Smooth muscle cell (in vitro differentiated cells): ENCODE results near the gene CCDC12. TPM values are rescaled to one million over a fixed set of nuclear protein-coding genes. Genes with fewer than 3 reads are reported as not detected.

ENCODE experiments used
- DNase-seq: peaks from one replicate; lab custom pipeline; 2025; ENCODE audit not compliant: unreplicated experiment; lab: John Stamatoyannopoulos, UW
- H2AFZ ChIP-seq: fragments of 200-600 bp; sonication (generic); 2 replicates; pipeline ENCODE4 v1.6.0; 2016; ENCODE audit warnings: antibody characterized with exemption, low read depth, mild to moderate bottlenecking
- H3F3A ChIP-seq: fragments of 200-600 bp; sonication (generic); 2 replicates; pipeline ENCODE4 v1.6.0; 2017; ENCODE audit warnings: antibody characterized with exemption, low read depth
- H3K27ac ChIP-seq: fragments of 200-600 bp; sonication (generic); 2 replicates; pipeline ENCODE4 v1.5.1; 2016; ENCODE audit warnings: low read depth, mild to moderate bottlenecking
- H3K27me3 ChIP-seq: fragments of 200-600 bp; sonication (generic); 2 replicates; pipeline ENCODE4 v1.6.1; 2016; ENCODE audit warnings: low read depth, mild to moderate bottlenecking
- H3K36me3 ChIP-seq: fragments of 200-600 bp; sonication (generic); 2 replicates; pipeline ENCODE4 v1.5.1; 2016; ENCODE audit warnings: low read depth
- H3K4me1 ChIP-seq: fragments of 200-600 bp; sonication (generic); 2 replicates; pipeline ENCODE4 v1.5.1; 2016; ENCODE audit warnings: low read depth
- H3K4me2 ChIP-seq: fragments of 200-600 bp; sonication (generic); 2 replicates; pipeline ENCODE4 v1.6.0; 2016; ENCODE audit warnings: mild to moderate bottlenecking
- H3K4me3 ChIP-seq: fragments of 200-600 bp; sonication (generic); 2 replicates; pipeline ENCODE4 v1.5.1; 2016; ENCODE audit warnings: mild to moderate bottlenecking
- H3K79me2 ChIP-seq: fragments of 200-600 bp; sonication (generic); 2 replicates; pipeline ENCODE4 v1.6.0; 2016; ENCODE audit warnings: low read depth, mild to moderate bottlenecking
- H3K9ac ChIP-seq: fragments of 200-600 bp; sonication (generic); 2 replicates; pipeline ENCODE4 v1.6.0; 2016; ENCODE audit warnings: low read depth
- H3K9me3 ChIP-seq: fragments of 200-600 bp; sonication (generic); replicated peaks from 2 replicates; pipeline ENCODE4 v1.5.1; 2016; ENCODE audit warnings: low read depth
- H4K20me1 ChIP-seq: fragments of 200-600 bp; sonication (generic); 2 replicates; pipeline ENCODE4 v1.6.0; 2016; ENCODE audit warnings: low read depth
- CTCF ChIP-seq: fragments of 200-600 bp; sonication (generic); IDR thresholded peaks from 2 replicates; pipeline ENCODE4 v1.5.1; 2017; ENCODE audit warnings: borderline replicate concordance, mild to moderate bottlenecking, antibody characterized with exemption; ENCODE audit not compliant: insufficient read depth, poor library complexity, severe bottlenecking
- WGBS: methylation state at CpG from one replicate; pipeline ENCODE4 v1.1.7; 2016; ENCODE audit warnings: low lambda C conversion rate; 5-methylcytosine and 5-hydroxymethylcytosine counted together
- polyA plus RNA-seq: library from polyadenylated mRNA; unstranded; fragments of >200 nt; fragmentation: Nextera tagmentation; extraction: Ambion mirVana; gene quantifications from 2 replicates; pipeline ENCODE4 v1.2.1, GENCODE V29; 2016
- total RNA-seq: library from RNA; depleted of rRNA; stranded (reverse); fragments of >200 nt; gene quantifications from 2 replicates; pipeline ENCODE4 v1.2.3, GENCODE V29; 2014

CCDC12 gene
- total and polyA plus RNA-seq, 2 experiments from 2014 or later = 23.9 to 52.4 TPM

- H3K4me2 ChIP-seq = no peak overlapping the region
- H3K4me1 ChIP-seq = peaks cover 8% of the 10 kb centered on the region
- no peak overlapping the region for H2AFZ ChIP-seq
- H3K4me3 ChIP-seq = no peak overlapping the region
- TF ChIP-seq CTCF = no peak
- no peak overlapping the region for H3K9ac ChIP-seq
- peaks cover 23% of the 10 kb centered on the region for H3F3A ChIP-seq
- no peaks in the 10 kb centered on the region for H3K79me2 ChIP-seq
- WGBS = 99% methylated on average over 5 of the region's 5 CpGs
- H3K27ac ChIP-seq = no peak overlapping the region
- peaks cover 5% of the 10 kb centered on the region for H4K20me1 ChIP-seq
- no peaks in the 10 kb centered on the region for H3K27me3 ChIP-seq
- H3K9me3 ChIP-seq = no peaks in the 10 kb centered on the region
- no peak for DNase-seq
- no peaks in the 10 kb centered on the region for H3K36me3 ChIP-seq
Measured at GRCh38 chr3:47010910-47011309, 34.4 kb upstream of the CCDC12 start.

- Histone ChIP-seq H3F3A (peaks cover 22% of the 10 kb centered on the region), H2AFZ (peak overlapping the region; percentile 8), H3K36me3 (no peaks in the 10 kb centered on the region), H3K27me3 (no peaks in the 10 kb centered on the region), H3K79me2 (no peaks in the 10 kb centered on the region), H3K4me1 (peaks cover 8% of the 10 kb centered on the region), H3K9me3 (no peaks in the 10 kb centered on the region), H3K4me2 (peak overlapping the region; percentile 83), H3K4me3 (peak overlapping the region; percentile 47), H4K20me1 (peaks cover 1% of the 10 kb centered on the region), H3K27ac (peak overlapping the region; percentile 88), H3K9ac (peak overlapping the region; percentile 89)
- 80% methylated on average over 23 of the region's 23 CpGs for WGBS
- DNase-seq = no peak
- peak; percentile 6 for TF ChIP-seq CTCF
Measured at GRCh38 chr3:47010111-47010712, 33.7 kb upstream of the CCDC12 start.

- Histone ChIP-seq H3K79me2 (no peaks in the 10 kb centered on the region), H3K9me3 (no peaks in the 10 kb centered on the region), H3K4me2 (peak overlapping the region; percentile 83), H3K4me1 (peaks cover 8% of the 10 kb centered on the region), H3K4me3 (peak overlapping the region; percentile 47), H2AFZ (peak overlapping the region; percentile 8), H3K27ac (peak overlapping the region; percentile 88), H3K36me3 (no peaks in the 10 kb centered on the region), H3F3A (peaks cover 15% of the 10 kb centered on the region), H3K27me3 (no peaks in the 10 kb centered on the region), H4K20me1 (no peaks in the 10 kb centered on the region), H3K9ac (peak overlapping the region; percentile 89)
- 6% methylated on average over 69 of the region's 85 CpGs for WGBS
- no peak for TF ChIP-seq CTCF
- peak; percentile 78 for DNase-seq
Measured at GRCh38 chr3:47009225-47010110, 32.9 kb upstream of the CCDC12 start.
